Fibroblast of pulmonary artery (primary cell): Measurements from ENCODE around the gene NKAIN4.
"Not testable (repeated sequence)": the region's sequence is repeated elsewhere in the genome, so short reads cannot be mapped to it uniquely, and the experiment has no call there.

ENCODE experiments used
- DNase-seq: peaks from one replicate; pipeline ENCODE4 v3.0.0-alpha.2; 2010; ENCODE audit warnings: low read depth
- H3K4me3 ChIP-seq: replicated peaks from 2 replicates; pipeline ENCODE4 v1.5.1; 2011; ENCODE audit warnings: low read depth, mild to moderate bottlenecking, control low read depth, low read length, moderate library complexity
- CTCF ChIP-seq: IDR thresholded peaks from 2 replicates; pipeline ENCODE4 v1.5.1; 2011; ENCODE audit warnings: mild to moderate bottlenecking, control low read depth, low read length, inconsistent platforms; ENCODE audit errors: missing control alignments

NKAIN4 gene

GRCh38 chr20:63226042-63226943, 28.0 kb downstream of the NKAIN4 start:
- TF ChIP-seq CTCF = no peak
- no peak for DNase-seq
- H3K4me3 ChIP-seq = no peak overlapping the region

- TF ChIP-seq CTCF = no peak
- DNase-seq = no peak
Observed at GRCh38 chr20:63225082-63225454, 29.2 kb downstream of the NKAIN4 start.

GRCh38 chr20:63224412-63225081, 29.7 kb downstream of the NKAIN4 start:
- H3K4me3 ChIP-seq = no peak overlapping the region
- peak; percentile 31 for TF ChIP-seq CTCF
- DNase-seq = peak; percentile 46

More at GRCh38 chr20:63225082-63225454, 29.2 kb downstream of the NKAIN4 start:
- no peak overlapping the region for H3K4me3 ChIP-seq

GRCh38 chr20:63223826-63224207, 30.4 kb downstream of the NKAIN4 start:
- no peak for TF ChIP-seq CTCF
- no peak for DNase-seq
- no peak overlapping the region for H3K4me3 ChIP-seq

GRCh38 chr20:63223121-63223825, 31.0 kb downstream of the NKAIN4 start:
- no peak overlapping the region for H3K4me3 ChIP-seq
- peak; percentile 76 for TF ChIP-seq CTCF
- DNase-seq = peak; percentile 46

- no peak for TF ChIP-seq CTCF
- H3K4me3 ChIP-seq = no peak overlapping the region
- no peak for DNase-seq
Observed at GRCh38 chr20:63222541-63222940, 31.7 kb downstream of the NKAIN4 start.

GRCh38 chr20:63221400-63222053, 32.7 kb downstream of the NKAIN4 start:
- not testable (repeated sequence) for H3K4me3 ChIP-seq, DNase-seq
